Glutamatergic neuron (in vitro differentiated cells): Measurements from ENCODE around the gene PLPPR3. TPM values are rescaled to one million over a fixed set of nuclear protein-coding genes. Genes with fewer than 3 reads are reported as not detected.
"Not testable (repeated sequence)": the region's sequence is repeated elsewhere in the genome, so short reads cannot be mapped to it uniquely, and the experiment has no call there.

Experiments
- DNase-seq: peaks from one replicate; pipeline ENCODE4 v3.0.0; 2022
- H3K27ac Mint-ChIP-seq: one replicate; pipeline ENCODE4 v1.8.0; 2020; ENCODE audit warnings: mild to moderate bottlenecking, mixed read lengths, inconsistent platforms; ENCODE audit not compliant: unreplicated experiment
- H3K27me3 Mint-ChIP-seq: one replicate; pipeline ENCODE4 v1.8.0; 2020; ENCODE audit warnings: mild to moderate bottlenecking, moderate library complexity, mixed read lengths, inconsistent platforms; ENCODE audit not compliant: unreplicated experiment
- H3K36me3 Mint-ChIP-seq: one replicate; pipeline ENCODE4 v1.8.0; 2020; ENCODE audit warnings: mild to moderate bottlenecking, mixed read lengths, inconsistent platforms; ENCODE audit not compliant: unreplicated experiment
- H3K4me1 Mint-ChIP-seq: one replicate; pipeline ENCODE4 v1.8.0; 2020; ENCODE audit warnings: mild to moderate bottlenecking, low read depth, mixed read lengths, inconsistent platforms; ENCODE audit not compliant: unreplicated experiment
- H3K4me3 Mint-ChIP-seq: one replicate; pipeline ENCODE4 v1.8.0; 2020; ENCODE audit warnings: mild to moderate bottlenecking, mixed read lengths, inconsistent platforms; ENCODE audit not compliant: unreplicated experiment
- H3K9me3 Mint-ChIP-seq: one replicate; pipeline ENCODE4 v1.8.0; 2020; ENCODE audit warnings: mild to moderate bottlenecking, moderate library complexity, mixed read lengths, inconsistent platforms; ENCODE audit not compliant: unreplicated experiment
- total RNA-seq: library from RNA; stranded (reverse); fragmentation: NEBNext Ultra II Directional; extraction: Animal tissue kit (Norgen Biotek cat#: 25700); gene quantifications from one replicate; pipeline ENCODE4 v1.2.1, GENCODE V29; 2021; ENCODE audit not compliant: unreplicated experiment
- TF ChIP-seq, protein P1 (sequence below): fragments of 200-600 bp; sonication (generic); IDR thresholded peaks from one replicate; pipeline ENCODE4 v1.5.0; 2021; ENCODE audit not compliant: partially characterized antibody, unreplicated experiment

The PLPPR3 gene
- total RNA-seq, 1 donor from 2014 or later, result 392 TPM

DNA sequence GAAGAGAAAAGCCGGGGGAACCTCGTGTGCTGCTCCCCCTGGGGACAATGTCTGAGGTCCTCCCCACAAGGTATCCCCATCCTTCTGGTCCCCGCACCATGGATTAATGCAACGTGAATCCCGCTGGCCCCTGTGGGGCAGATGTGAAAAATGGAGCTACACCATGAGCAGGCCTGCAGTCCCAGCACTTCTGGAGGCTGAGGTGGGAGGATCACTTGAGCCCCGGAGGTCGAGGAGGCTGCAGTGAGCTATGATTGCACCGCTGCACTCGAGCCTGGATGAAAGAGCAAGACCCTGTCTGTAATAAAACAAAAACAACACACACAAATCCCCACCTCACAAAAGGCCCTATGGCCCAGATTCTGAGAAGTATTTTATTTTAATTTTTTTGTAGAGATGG is 36.5 kb upstream of the PLPPR3 start:
- H3K27ac Mint-ChIP-seq, result no peak overlapping the region
- no peaks in the 10 kb centered on the region for H3K36me3 Mint-ChIP-seq
- no peaks in the 10 kb centered on the region for H3K4me1 Mint-ChIP-seq
- H3K9me3 Mint-ChIP-seq, result peaks cover 3% of the 10 kb centered on the region
- peaks cover 7% of the 10 kb centered on the region for H3K27me3 Mint-ChIP-seq
- TF ChIP-seq, protein P1, sequence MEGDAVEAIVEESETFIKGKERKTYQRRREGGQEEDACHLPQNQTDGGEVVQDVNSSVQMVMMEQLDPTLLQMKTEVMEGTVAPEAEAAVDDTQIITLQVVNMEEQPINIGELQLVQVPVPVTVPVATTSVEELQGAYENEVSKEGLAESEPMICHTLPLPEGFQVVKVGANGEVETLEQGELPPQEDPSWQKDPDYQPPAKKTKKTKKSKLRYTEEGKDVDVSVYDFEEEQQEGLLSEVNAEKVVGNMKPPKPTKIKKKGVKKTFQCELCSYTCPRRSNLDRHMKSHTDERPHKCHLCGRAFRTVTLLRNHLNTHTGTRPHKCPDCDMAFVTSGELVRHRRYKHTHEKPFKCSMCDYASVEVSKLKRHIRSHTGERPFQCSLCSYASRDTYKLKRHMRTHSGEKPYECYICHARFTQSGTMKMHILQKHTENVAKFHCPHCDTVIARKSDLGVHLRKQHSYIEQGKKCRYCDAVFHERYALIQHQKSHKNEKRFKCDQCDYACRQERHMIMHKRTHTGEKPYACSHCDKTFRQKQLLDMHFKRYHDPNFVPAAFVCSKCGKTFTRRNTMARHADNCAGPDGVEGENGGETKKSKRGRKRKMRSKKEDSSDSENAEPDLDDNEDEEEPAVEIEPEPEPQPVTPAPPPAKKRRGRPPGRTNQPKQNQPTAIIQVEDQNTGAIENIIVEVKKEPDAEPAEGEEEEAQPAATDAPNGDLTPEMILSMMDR, result no peak
- H3K4me3 Mint-ChIP-seq, result no peak overlapping the region
- DNase-seq, result no peak

DNA sequence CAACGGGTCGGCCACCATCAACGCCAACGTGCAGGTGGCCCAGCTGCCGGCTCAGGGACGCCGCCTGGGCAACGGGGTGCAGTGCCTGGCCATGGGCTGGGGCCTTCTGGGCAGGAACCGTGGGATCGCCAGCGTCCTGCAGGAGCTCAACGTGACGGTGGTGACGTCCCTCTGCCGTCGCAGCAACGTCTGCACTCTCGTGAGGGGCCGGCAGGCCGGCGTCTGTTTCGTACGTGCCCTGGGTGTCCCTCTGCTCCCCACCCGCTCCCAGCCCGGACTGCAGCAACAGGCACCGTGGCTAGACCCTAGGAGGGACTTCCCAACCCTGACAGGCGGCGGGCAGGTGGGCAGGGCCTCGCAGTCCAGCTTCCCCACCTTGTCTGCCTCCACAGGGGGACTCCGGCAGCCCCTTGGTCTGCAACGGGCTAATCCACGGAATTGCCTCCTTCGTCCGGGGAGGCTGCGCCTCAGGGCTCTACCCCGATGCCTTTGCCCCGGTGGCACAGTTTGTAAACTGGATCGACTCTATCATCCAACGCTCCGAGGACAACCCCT is 33.9 kb upstream of the PLPPR3 start:
- peaks cover 3% of the 10 kb centered on the region for H3K27me3 Mint-ChIP-seq
- H3K4me3 Mint-ChIP-seq, result no peak overlapping the region
- H3K27ac Mint-ChIP-seq, result no peak overlapping the region
- DNase-seq, result no peak
- peaks cover 4% of the 10 kb centered on the region for H3K9me3 Mint-ChIP-seq
- no peaks in the 10 kb centered on the region for H3K36me3 Mint-ChIP-seq
- TF ChIP-seq, protein P1, result no peak
- no peaks in the 10 kb centered on the region for H3K4me1 Mint-ChIP-seq

DNA sequence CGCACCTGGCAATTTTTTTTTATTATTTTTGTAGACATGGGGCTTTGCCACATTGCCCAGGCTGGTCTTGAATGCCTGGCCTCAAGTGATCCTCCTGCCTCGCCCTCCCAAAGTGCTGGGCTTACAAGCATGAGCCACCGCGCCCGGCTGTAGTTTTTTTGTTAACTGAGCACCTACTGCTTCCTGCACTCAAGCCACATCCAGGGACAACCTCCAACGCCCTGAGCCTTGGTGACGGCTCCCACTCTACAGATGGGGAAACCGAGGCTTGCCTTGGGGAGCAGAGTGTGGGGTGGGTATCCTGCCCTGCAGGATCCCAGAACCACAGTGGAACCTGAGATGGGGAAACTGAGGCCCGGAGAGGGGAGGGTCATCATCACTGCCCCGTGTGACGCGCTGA is 33.4 kb upstream of the PLPPR3 start:
- H3K4me3 Mint-ChIP-seq, result no peak overlapping the region
- H3K36me3 Mint-ChIP-seq, result no peaks in the 10 kb centered on the region
- H3K27ac Mint-ChIP-seq, result no peak overlapping the region
- no peaks in the 10 kb centered on the region for H3K4me1 Mint-ChIP-seq
- peaks cover 4% of the 10 kb centered on the region for H3K9me3 Mint-ChIP-seq
- H3K27me3 Mint-ChIP-seq, result peaks cover 3% of the 10 kb centered on the region
- no peak for DNase-seq
- TF ChIP-seq, protein P1, result no peak

DNA sequence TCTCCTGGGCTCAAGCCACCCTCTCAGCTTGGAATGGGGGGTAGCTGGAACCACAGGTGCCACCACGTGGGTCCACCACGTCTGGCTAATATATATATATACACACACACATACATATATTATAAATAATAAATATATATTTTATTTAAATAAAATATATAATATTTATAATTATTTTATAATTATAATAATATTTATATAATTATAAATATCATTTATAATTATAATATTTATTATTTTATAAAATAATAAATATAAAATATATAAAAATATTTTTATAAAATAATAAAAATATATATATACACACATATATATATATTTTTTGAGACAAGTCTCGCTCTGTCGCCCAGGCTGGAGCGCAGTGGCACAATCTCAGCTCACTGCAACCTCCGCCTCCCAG is 32.8 kb upstream of the PLPPR3 start:
- Mint-ChIP-seq H3K4me3 (no peak overlapping the region), H3K9me3 (peaks cover 4% of the 10 kb centered on the region), H3K27me3 (no peaks in the 10 kb centered on the region)

DNA sequence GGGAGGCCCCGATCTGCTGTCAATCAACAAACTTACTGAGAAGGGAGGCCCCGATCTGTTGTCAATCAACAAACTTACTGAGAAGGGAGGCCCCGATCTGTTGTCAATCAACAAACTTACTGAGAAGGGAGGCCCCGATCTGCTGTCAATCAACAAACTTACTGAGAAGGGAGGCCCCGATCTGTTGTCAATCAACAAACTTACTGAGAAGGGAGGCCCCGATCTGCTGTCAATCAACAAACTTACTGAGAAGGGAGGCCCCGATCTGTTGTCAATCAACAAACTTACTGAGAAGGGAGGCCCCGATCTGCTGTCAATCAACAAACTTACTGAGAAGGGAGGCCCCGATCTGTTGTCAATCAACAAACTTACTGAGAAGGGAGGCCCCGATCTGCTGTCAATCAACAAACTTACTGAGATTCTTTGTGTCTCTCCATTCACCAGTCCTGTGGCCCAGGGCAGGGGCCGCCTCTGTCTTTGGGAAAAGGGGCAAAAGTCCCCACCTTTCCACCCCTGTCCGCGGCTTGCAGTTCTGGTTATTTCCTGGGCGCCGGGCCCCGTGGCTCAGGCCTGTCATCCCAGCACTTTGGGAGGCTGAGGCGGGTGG is 32.0 kb upstream of the PLPPR3 start:
- H3K9me3 Mint-ChIP-seq, H3K4me3 Mint-ChIP-seq, H3K4me1 Mint-ChIP-seq, H3K27me3 Mint-ChIP-seq, H3K27ac Mint-ChIP-seq, DNase-seq, H3K36me3 Mint-ChIP-seq: not testable (repeated sequence)

More for the DNA sequence above, 32.8 kb upstream of the PLPPR3 start:
- H3K4me1 Mint-ChIP-seq, result no peaks in the 10 kb centered on the region
- no peaks in the 10 kb centered on the region for H3K36me3 Mint-ChIP-seq
- no peak overlapping the region for H3K27ac Mint-ChIP-seq
- TF ChIP-seq, protein P1, result no peak
- no peak for DNase-seq
